NCI-H510A treated with DMSO at 0.1 percent for 48 hours (cell line): ENCODE results near the gene RBM19.

ENCODE experiments used
- DNase-seq: peaks from one replicate; lab custom pipeline; 2025; lab: John Stamatoyannopoulos, UW

Gene RBM19

GRCh38 chr12:113987261-113988063, 21.3 kb upstream of the RBM19 start:
- no peak for DNase-seq

GRCh38 chr12:113984464-113984863, 18.3 kb upstream of the RBM19 start:
- DNase-seq = no peak

- DNase-seq = no peak
These were observed 17.8 kb upstream of the RBM19 start for GRCh38 chr12:113983777-113984448.

GRCh38 chr12:113983265-113983664, 17.1 kb upstream of the RBM19 start:
- no peak for DNase-seq

DNA sequence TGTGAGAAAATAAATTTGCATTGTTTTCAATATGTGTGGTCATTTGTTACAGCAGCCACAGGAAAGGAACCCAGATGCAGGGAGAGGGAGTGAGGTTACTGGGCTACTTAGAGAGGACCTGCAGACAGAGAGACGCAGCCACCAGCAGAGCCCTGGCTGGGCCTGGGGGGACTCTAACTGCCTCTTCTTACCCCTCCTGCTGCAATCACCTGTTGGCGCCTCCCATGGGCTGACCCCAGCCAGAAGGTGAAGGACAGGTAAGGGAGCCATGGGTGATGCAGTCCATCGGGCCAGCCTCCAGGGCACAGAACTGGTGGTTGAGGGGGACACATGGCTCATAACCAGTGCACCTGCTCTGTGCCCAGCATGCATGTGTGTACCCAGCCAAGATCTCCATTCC, 15.8 kb upstream of the RBM19 start:
- DNase-seq = no peak

GRCh38 chr12:113980537-113981337, 14.6 kb upstream of the RBM19 start:
- peak; percentile 93 for DNase-seq

- no peak for DNase-seq
These were observed 13.9 kb upstream of the RBM19 start for GRCh38 chr12:113980054-113980453.

GRCh38 chr12:113978080-113978479, 12.0 kb upstream of the RBM19 start:
- no peak for DNase-seq

DNA sequence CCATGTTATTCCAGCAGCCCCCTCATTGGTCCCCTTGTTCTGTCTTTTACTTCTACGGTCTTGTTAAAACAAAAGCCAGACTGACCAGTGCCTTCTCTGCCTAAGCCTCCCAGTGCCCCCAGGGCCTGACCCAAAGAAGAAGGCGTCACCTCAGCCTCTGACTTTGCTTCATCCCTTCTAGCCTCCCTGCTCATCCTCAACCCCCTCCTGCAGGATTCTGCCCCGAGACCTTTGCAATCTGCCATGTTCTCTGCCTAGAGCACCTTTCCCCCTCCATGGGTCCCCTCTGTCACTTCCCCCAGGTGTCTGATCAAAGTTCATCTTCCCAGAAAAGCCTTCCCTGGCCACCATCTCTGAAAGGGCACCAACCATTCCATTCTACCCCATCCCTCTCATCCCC, 7.9 kb upstream of the RBM19 start:
- no peak for DNase-seq

DNA sequence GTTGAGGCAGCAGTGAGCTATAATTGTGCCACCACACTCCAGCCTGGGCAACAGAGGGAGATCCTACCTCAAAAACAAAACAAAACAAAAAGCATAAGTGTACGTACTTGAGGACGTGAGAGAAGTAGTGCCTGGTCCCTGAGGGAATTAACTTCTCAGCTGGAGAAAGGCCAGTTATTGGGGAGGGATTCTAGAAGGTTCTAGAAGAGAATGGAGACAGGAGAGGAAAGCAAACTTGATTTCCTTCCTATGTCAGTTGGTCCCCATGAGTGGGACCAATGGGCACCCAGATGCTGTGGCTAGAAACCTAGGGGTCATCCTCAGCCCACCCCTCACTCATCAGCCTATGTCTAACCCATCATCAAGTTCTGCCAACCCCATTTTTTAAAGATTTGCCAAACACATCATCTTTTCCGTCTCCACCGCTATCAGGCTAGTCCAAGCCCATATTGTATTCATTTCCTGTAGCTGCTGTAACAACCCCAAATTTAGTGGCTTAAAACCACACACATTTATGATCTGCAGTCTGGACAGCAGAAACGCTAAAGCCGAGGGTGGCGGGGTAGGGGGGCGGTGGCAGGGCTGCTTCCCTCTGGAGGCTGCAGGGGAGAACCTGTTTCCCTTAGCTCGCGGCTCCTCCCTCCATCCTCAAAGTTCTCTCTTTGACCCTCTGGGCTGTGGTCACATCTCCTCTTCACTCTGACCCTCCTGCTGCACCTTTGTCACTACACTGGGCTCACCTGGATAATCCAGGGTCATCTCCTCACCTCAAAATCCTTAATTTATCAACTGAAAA, 7.2 kb upstream of the RBM19 start:
- DNase-seq = no peak

- DNase-seq = no peak
These were observed 5.3 kb upstream of the RBM19 start for GRCh38 chr12:113971392-113971791.

DNA sequence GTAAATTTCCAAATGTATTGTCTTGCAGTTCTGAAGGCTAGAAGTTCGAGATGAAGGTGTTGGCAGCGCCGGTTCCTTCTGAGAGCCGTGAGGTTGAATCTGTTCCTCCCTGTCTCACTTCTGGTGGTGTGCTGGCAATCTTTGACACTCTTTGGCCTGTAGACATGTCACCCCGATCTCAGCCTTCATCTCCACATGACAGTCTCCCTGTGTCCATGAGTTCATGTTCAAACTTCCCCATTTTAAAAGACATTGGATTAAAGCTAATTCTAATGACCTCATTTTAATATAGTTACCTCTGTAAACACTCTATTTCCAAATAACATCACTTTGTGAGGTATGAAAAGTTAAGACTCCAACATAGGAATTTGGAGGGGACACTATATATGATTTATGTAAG, 4.1 kb upstream of the RBM19 start:
- DNase-seq = no peak

DNA sequence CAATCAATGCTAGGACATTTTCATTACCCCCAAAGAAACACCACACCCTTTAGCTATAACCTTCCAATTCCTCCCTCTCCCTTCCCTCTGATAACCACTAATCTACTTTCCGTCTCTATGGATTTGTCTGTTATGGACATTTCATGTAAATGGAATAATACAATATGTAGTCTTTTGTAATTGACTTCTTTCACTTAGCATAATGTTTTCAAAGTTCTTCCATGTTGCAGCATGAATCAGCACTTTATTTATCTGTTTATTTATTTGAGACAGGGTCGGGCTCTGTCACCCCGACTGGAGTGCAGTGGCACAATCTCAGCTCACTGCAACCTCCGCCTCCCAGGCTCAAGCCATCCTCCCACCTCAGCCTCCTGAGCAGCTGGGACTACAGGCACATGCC, 1.2 kb upstream of the RBM19 start:
- DNase-seq = no peak

- no peak for DNase-seq
These were observed 3.4 kb downstream of the RBM19 start for GRCh38 chr12:113962733-113963132.

GRCh38 chr12:113961921-113962710, 4.0 kb downstream of the RBM19 start:
- DNase-seq = no peak

- DNase-seq = no peak
These were observed 6.1 kb downstream of the RBM19 start for GRCh38 chr12:113960030-113960429.

GRCh38 chr12:113959096-113959495, 7.0 kb downstream of the RBM19 start:
- DNase-seq = no peak

DNA sequence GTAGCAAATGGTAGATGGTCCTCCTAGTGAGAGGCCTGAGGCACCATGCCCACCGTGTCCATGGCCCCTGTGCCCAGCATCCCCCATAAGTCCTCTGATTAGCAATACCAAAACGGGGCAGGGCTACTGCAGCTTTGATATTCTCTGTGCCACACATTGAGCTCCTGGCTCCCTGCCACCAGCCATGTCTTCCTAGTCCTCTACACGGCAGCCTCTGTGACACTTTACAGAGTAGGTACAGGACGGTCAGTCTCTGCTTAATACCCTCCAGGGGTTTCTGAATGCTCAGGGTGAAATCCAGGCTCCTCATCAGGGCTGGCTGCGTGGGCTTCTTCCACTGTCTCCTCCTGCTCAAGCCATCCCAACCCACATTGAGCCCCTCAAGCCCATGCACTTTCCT, 8.0 kb downstream of the RBM19 start:
- no peak for DNase-seq

GRCh38 chr12:113957627-113958026, 8.5 kb downstream of the RBM19 start:
- no peak for DNase-seq

DNA sequence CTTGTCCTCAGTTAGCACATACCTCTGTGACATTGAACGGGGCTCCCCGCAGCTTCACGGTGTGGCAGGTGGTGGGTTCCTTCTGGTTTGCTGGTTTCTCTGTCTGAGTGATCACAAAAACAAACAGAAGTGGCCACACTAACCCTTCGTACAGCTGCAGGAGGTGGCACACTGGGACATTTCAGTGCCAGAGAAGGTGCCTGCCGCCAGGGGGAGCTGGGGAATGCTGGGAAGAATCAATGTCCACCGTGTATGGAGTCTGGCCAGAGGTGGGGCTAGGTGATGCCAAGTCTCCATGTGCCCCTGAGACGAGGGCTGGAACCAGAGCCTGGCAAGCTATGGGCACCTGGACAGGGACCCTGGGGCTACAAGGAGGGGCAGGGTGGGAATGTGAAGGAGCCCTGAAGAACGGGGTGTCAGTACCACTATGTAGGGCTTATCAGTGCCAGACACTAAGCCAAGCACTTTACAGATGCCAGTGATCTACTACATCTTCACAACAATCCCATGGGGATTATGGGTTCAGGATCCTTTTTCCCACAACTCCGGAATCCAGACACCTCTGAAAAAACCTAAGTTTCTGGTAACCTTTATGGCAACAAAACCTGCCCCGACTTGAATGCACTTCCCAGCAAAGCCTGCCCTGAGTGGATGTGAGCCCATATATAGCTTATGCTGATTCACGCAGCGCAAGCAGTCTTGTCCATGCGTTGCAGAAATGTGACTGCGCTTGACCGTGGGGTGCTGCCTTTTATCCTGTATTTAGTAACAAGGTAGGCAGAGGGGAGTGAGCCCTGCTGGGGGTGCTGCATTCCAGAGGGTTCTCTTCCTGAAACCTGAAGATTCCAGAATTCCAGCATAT, 10.8 kb downstream of the RBM19 start:
- peak; percentile 55 for DNase-seq
